Stimulated activated CD4-positive, alpha-beta T cell treated with anti-CD3 and anti-CD28 coated beads, Interleukin-1b, Interleukin-23, amount 100 ng/mL, for 1 hour (primary cell): ENCODE results near the gene HEYL.

Experiments
- DNase-seq, 2 donors: peaks; one replicate each; pipeline ENCODE4 v3.0.0-alpha.2; 2020; ENCODE audit warnings: low read depth in 2 of 2

HEYL gene

DNA sequence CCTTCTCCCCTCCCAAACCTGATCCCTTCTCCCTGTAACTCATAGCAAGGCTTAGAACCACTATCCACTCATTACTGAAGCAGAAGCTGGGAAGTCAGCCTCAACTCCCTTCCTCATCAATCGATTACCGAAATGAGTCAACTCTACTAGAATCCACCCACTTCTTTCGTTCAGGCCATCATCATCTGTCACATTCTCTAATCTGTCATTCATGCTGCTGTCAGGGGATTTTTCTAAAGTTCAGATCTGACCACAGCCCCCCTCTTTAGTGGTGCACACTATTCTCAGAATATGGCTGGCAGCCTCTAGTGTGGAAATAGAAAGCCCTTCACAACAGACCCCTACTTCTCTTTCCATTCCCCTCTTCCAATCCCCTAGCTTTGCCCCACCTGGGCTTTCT is 27.3 kb upstream of the HEYL start:
- DNase-seq: no peak

DNA sequence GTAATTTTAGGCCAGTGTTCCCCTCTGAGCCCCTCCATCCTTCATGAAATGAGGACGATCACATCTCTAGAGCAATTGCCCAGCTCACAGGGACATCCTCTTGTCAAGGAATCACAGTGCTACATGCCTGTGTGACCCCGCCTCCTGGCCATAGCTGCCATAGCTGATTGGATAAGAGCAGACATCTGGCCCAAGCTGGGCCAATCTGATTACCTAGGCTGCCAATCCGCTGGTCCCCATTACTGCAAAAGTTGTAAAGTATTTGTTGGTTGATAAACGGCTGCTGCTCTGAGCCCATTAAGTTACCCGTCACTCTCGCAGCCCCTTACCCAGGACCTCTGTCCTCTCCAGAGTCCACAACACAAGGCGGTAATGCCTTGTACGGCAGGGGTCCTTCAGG is 24.1 kb upstream of the HEYL start:
- DNase-seq: no peak

DNA sequence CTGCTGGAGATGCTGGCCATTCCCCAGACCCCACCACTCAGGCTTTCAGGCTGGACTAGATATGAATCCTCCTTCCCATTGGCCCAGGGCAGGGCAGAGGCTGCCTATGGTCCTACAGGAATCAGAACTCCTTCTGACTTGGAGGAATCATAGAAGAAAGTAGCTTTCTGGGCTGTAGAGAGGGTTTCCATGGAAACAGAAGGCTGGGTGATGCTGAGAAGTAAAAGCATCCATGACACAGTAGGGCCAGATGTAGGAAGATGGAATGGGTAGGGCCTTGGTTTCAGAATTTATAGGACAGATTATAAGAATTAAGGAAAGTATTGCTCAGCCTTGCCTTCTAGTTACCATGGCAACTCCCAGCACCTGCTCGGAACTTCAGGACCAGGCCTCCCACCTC is 23.4 kb upstream of the HEYL start:
- no peak for DNase-seq

DNA sequence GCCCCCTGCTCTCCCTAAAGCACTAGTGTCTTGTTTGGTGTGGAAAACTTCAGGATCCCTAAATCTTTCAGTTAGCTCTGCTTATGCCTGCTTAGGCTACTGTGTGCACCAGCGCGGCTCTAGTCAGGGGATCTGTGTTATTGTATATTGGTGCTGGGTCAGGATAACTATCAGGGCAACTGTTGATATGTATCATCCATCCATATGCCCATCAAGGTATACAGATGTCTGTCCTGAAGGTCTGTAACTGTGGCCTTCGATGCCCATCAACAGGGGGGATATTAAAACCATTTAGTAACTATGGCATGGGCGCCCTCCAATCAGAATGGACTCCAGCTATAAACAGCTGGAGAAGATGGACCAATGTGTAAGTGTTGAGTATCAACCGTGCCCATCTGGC is 20.1 kb upstream of the HEYL start:
- DNase-seq: no peak

DNA sequence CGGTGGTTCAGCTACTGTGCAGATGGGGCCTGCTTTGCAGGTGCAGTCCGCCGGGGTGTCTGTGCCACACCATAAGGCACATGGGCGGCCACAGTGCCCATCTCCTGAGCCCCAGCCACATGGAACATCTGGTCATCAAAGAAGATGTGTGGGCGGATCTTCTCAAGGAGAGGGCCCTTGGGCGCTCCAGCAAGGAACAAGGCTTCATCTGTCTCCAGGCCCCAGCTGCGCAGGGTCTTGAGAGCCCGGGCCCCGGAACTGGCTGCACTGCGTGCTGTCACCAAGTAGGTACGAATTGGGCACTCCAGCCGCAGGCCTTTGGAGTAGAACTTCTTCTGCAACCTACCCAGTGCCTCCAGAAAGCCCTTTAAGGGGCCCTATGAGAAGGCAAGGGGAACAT is 19.7 kb upstream of the HEYL start:
- no peak for DNase-seq

DNA sequence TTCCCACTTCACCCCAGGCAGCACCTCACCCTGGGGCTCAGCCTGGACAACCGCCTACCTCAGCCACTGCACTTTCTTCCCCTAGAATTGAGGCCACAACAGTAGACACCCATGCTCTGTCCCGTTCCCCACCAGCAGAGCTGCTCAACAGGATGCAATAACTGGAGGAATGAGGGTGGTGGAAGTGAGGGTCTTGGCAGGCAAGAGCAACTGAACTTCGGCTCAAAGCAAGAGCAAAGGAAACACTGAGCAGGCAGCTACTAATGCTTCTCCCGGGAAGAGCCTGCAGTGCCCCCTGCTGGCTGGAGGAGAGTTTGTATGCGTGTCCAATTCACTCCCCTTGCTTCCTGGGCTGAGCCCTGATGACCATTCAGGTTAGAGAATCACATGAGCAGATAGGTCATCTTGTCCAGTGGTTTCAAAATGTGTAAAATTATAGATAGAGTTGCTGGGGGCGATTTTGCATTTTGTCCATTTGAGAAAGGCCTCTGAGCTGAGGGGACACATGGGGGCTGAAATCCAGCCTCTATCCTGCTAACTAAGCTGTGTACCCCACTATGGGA is 18.6 kb upstream of the HEYL start:
- peak; percentile 29 to 43 for DNase-seq

GRCh38 chr1:39657402-39657801 is 18.0 kb upstream of the HEYL start:
- DNase-seq: no peak

DNA sequence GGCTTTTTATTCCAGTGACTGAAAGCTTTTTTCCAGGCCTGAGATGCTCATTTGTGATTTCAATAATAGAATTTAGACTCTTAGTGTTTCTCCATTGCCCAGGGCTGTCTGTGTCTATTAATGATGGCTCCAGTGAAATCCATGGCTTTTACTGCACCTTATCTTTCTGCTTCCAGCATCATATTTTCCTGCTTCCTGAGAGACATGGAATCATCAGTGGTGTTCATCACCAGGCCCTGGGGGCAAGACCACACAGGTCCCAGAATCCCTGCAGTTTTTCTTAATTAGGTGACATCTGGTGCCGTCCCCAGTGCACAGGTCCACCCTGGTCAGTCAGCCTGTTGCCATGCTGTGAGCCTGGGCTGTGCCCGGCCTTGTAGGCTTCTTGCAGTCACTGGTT is 16.9 kb upstream of the HEYL start:
- DNase-seq: no peak

DNA sequence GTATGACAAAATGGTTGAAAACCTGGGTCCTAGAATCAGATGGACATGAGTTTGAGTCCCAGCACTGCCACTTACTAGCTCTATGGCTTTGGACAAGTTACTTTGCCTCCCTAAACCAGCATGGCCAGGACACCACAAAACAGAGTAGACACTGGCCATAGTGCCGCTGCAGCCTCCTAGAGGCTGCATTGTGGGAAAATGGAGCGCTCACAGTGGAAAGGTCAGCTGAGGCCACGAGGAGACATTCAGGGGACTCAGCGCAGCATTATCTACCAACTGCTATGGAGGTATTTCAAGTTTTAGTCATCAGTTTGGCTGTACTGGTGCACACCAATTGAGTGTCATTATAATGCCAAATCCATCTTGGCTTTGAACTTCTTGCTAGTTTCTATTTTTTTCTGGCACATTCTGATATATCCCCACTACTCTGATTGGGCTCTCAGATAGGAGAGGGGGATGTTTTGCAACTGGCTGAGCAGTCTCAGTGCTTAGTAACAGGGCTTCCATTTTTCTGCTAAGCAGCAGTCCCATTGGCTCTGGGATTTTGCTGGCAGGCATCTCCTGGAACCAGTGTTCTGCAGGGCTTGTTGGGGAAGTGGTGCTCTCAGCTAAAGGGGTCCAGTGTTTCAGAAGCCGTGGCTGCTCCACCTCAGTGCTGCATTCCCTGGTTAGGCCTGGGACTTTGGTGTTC is 16.3 kb upstream of the HEYL start:
- no peak for DNase-seq

DNA sequence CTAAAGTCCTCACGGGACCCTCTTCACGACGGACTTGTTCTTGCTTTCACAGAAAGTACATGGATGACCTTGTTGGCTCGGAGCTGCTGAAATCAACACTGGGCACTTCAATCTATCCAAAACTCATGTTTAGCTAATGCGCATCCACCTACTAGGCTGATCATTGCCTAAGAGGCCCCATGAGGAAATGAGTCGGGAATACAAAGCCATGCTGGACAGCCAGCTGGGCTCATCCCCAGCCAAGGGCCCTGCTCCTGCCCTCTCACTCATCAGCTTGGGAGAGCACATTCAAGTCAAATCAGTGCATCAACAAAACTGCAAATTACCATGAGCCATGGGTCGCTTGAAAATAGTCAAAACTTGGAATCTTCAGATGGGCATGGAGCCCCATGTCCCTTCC is 14.8 kb upstream of the HEYL start:
- DNase-seq: no peak

GRCh38 chr1:39653546-39654031 is 14.1 kb upstream of the HEYL start:
- DNase-seq: peak; percentile 51 to 55

- no peak for DNase-seq
These were observed 13.1 kb upstream of the HEYL start for GRCh38 chr1:39652554-39652953.

GRCh38 chr1:39652105-39652504 is 12.7 kb upstream of the HEYL start:
- DNase-seq: no peak

GRCh38 chr1:39650431-39650830 is 11.0 kb upstream of the HEYL start:
- no peak for DNase-seq

DNA sequence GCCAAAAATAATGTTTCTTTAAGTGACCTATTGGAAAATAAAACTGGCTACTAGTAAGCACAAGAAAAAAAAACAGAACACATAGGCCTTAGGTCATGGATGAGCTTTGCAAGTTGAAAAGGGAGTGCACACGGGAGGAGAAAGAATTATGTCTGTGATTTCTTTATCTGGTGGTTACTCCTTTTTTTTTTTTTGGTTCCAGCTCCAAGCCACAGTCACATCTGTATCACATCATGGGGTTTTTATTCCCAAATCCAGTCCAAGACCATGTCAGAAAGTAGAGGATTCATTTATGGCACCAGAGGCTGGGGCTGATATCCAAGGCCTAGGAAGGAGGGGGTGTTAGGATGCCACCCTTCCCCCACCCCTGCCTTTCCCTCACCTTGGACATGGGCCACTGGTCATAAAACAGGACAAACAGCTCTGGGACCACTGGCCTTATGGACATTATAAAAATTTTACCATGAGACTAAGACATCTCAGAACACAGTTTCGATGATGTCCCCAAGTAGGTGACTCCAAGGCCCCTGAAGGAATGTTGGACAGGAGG is 10.3 kb upstream of the HEYL start:
- no peak for DNase-seq

- no peak for DNase-seq
These were observed 9.1 kb upstream of the HEYL start for GRCh38 chr1:39648496-39648895.

DNA sequence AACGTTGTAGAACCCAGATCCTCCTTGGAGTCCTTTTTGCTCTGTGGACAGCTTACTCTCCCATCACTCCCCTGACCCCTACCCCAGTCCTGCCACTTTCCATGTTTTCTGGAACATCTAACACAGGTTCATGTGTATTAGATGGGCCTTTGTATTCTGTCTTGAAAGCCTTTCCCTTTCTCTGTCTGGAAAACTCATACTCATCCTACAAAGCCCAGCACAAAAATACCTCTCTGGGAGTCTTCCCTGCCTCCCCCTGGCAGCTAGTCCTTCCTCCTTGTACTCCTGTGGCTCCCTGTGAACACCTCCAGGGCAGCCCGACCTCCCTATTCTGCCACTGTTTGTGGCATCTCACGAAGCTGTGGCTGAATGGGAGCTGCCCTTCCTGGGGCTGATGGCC is 7.8 kb upstream of the HEYL start:
- DNase-seq: no peak

DNA sequence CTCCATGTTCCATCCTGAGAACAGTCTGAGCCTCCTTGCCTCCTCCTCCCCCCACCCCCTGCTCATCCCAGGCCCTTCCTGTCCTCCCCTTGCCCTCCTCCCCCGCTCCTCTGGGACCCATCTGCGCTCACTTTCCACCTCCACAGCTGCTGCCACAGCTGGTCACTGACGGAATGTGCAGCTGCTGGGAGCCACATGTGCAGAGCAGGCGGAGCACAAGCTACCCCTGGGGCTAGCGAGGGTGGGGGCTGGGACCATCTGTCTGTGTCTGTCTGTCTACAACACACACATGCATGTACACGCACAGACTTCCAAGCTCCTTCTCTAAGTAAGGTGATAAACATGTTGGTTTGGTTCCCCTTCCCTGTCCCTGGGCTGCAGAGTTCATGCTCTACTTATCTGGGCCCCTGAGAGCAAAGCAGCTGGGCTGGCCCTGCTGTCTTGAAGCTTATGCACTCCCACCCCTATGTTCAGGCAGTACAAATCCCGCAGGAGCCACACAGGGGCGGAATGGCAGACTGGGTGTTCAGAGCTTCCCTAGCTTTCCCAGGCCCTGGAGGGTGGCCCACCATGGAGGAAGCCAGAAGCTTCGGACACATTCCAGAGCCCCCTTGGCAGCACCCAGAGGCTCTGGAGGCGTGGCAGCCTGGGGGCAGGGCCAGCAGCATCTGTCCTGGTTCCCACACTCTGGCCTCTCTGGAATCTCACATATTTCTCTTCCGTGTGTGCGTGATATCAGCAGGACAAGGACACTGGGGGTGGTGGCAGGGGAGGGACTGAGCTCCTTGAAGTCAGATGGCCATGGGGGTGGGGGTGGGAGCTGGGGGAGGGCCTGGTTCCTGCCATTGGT is 7.0 kb upstream of the HEYL start:
- DNase-seq: no peak

- DNase-seq: no peak
These were observed 6.1 kb upstream of the HEYL start for GRCh38 chr1:39645411-39646043.

- DNase-seq: no peak
These were observed 4.3 kb upstream of the HEYL start for GRCh38 chr1:39643705-39644104.

DNA sequence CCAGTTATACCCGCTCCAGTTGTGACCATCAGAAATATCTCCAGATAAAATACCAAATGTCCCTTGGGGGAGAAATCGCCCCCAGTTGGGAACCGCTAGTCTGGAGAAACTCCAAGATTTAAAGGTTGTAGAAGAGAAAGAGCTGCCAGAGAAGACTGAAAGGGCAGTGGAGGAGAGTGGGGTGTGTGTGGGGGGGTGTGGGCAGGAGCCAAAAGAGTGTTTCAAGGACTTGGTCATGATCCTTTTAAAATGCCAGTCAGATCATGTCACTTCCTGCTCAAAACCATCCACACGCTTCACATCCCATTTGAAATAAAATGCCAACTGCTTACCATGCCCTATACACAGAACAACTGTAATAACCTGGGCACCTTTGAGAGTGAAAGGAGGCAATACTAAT is 3.4 kb upstream of the HEYL start:
- no peak for DNase-seq

DNA sequence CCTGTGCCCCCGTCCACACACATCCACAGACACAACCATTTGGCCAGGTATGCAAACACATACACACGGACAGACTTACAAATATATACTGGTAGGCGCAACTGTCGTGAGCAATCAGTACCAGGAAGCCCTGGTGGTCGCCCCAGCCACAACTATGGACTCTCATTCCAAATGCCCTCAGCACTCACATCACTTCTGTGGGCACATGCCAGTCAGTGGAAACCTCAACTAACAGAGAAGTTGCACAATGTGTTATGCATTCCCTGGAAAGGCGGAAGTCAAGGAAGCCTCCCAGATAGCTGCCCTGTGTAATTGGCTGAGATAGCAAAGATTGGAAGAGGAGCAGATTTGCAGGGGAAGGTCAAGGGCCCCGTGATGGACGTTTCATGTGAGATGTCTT is 1.4 kb upstream of the HEYL start:
- DNase-seq: no peak
